A172 (cell line): ENCODE data around the gene PLSCR4. TPM values are rescaled to one million over a fixed set of nuclear protein-coding genes. Genes with fewer than 3 reads are reported as not detected.
A peak's percentile ranks its signal among the peaks of the same experiment; 100 is the strongest.

Experiments
- DNase-seq: peaks from one replicate; pipeline ENCODE4 v3.0.0-alpha.2; 2015; ENCODE audit warnings: low spot score
- total RNA-seq: library from RNA; depleted of rRNA; stranded (reverse); fragments of >200 nt; shearing (Covaris generic); gene quantifications from 2 replicates; pipeline ENCODE4 v1.2.3, GENCODE V29; 2014; rRNA removed

Gene PLSCR4
- total RNA-seq, 1 experiment from 2014 or later, result 10.5 TPM

- DNase-seq, result no peak
These were observed 89.8 kb downstream of the PLSCR4 start, which contains the start of gene PLOD2 for GRCh38 chr3:146160964-146161662. Gene PLOD2 (minus strand): TSS chr3:146161184. CDS start chr3:146160989, 195 bp downstream.

- peak; percentile 88 for DNase-seq
These were observed 90.5 kb downstream of the PLSCR4 start for GRCh38 chr3:146160321-146160963.

GRCh38 chr3:146159616-146160320 lies 91.1 kb downstream of the PLSCR4 start:
- DNase-seq, result no peak

- no peak for DNase-seq
These were observed 91.9 kb downstream of the PLSCR4 start for GRCh38 chr3:146159037-146159436.

DNA sequence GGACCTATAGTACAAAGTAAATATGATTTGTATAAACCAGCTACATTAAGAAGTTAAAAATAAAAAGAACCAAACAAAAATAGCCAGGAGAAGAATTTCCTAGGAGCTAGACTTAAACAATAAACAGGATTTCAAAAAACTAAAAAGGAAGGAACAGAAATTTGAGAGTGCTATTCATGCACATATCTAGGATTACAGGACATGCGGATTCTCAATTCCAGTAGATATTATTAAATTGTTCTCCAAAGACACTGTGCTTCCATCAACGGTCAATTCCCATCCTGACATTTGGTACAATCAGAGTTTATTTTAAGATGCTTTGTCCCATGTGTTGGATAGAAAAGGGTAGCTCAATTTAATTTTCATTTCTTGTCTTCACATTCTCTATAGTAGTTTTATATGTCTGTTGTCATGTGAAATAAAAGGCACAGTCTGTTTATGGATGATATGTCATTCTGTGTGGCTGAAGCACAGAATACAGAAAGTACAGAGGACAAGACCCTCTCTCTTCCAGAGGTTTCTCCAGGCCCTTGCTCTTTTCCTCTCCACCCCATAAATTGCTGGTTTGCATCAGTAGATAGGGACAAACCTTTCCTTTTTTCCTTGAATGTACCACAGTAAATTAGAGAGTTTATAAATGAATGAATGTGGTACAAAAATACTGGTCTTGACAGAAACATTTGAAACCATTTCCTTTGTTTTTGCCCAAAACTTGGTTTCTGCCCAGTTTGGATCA lies 93.4 kb downstream of the PLSCR4 start:
- DNase-seq, result no peak

- no peak for DNase-seq
These were observed 94.1 kb downstream of the PLSCR4 start for GRCh38 chr3:146156666-146157314.

- no peak for DNase-seq
These were observed 94.8 kb downstream of the PLSCR4 start for GRCh38 chr3:146156095-146156494.

GRCh38 chr3:146154995-146155394 lies 95.9 kb downstream of the PLSCR4 start:
- DNase-seq, result no peak

DNA sequence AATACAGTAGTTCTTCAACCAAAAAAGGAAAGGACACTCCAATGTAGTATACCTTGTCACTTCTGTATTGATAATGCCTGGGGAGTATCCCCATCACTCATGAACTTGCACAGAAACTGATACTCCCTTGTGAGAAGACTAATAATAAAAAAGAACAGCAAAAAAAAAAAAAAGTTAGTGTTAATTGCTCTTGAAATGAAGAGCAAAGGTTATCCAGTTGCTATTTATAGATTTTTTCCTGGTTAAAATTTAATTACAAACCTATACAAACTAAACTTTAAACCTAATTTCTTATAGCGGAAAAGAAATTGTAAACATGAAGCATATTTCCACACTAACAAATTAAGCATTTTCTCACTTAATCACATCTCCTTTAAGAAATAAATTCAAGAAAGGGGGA lies 96.6 kb downstream of the PLSCR4 start:
- DNase-seq, result no peak

- no peak for DNase-seq
These were observed 97.5 kb downstream of the PLSCR4 start for GRCh38 chr3:146153429-146153828.

GRCh38 chr3:146152834-146153233 lies 98.1 kb downstream of the PLSCR4 start:
- DNase-seq, result no peak

GRCh38 chr3:146148468-146148931 lies 102.4 kb downstream of the PLSCR4 start:
- DNase-seq, result no peak

DNA sequence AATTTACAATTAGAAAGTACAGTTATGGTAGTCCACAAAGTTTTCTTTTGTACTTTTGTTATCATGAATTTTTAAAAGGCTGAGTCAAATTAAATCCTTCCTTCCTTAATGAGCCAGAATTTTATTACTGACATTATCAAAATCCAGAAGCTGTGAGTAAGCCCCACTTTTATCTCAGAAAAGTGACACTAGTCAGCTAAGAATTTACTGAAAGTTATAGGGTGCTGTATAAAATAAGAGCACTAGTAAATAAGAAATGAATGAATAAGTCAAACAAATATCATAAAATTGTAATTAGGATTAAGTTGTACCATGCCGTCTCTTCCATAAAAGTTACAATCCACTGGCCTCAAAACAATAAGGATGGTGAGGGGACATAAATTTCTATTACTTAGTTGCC lies 105.3 kb downstream of the PLSCR4 start:
- DNase-seq, result no peak

DNA sequence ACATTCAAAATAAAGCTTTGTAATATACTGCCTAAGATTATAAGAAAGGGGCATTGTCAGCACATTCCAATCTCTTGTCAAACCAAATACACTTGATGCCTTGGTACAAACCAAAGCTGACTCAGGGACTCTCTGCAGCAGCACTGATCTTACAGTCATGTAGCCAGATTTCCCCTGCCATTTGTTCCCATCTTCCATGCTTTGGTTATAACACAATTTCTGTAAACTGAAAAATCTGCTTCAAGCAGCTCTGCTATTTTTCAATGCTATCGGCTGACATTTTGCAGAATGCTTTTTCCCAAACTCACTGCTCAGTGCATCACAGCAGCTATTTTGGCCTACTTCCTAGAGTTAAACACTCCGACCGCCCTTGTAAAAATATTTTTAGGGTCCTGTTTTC lies 108.1 kb downstream of the PLSCR4 start:
- DNase-seq, result peak; percentile 47

Other genes starting within 250 kb of the PLSCR4 start
- 93.9 and 104 TPM in 2 replicates for gene PLOD2, start 89.9 kb downstream of the PLSCR4 start, total RNA-seq
- gene PLSCR2, start 218.5 kb upstream of the PLSCR4 start, total RNA-seq, result not detected in 2 replicates